ENCODE data around the gene PRKCA. TPM values are rescaled to one million over a fixed set of nuclear protein-coding genes. Genes with fewer than 3 reads are reported as not detected.

PRKCA gene
- polyA plus RNA-seq, 2 of the 4 experiments (the other 2 are of a cell fraction) = 28.8 to 65.0 TPM

DNA sequence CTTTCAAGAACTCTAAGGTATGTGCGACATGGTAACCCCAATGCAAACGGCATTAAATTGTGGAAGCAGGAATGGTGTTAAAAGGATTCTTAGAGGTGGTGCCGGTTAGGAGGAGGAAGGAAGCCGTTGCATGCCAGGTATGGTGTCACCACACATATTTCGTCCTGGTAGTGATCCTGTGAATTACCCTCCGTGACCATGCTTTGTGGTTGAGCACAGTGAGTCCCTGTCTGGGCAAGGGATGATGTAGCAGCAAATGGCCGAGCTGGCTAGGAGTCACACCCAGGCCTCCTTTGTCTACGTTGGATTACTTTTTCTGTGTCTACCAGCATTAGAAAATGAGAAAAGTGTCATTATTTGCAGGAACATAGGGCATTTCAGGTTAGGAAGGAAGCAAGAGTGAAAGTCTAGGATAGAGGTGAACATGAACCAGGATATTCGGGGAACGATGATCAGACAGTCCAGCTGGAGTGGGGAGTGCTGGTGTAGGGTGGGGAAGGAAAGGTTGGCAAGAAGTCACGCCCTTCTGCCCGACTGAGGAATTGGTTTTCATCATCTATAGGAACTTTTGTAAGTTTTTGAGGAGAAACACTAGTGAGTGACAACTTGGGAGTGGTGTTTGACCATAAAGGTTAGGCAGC lies 123.5 kb downstream of the PRKCA start:
- 0 out of 6 replicates have a peak overlapping the region, but pooled peaks of 1 of the 2 experiments have one; percentile 7 for H3K27ac ChIP-seq
- DNase-seq (ENCODE audit: low read depth in 1 of 2, low spot score in 1 of 2) (no peak), FAIRE-seq (no peak), ATAC-seq (no peak)
- CTCF ChIA-PET = no interaction called here
- no peak for TF ChIP-seq EHMT2 (IDR thresholded peaks at IDR 0.05; ENCODE audit: low read depth)
- TF ChIP-seq, protein P1, sequence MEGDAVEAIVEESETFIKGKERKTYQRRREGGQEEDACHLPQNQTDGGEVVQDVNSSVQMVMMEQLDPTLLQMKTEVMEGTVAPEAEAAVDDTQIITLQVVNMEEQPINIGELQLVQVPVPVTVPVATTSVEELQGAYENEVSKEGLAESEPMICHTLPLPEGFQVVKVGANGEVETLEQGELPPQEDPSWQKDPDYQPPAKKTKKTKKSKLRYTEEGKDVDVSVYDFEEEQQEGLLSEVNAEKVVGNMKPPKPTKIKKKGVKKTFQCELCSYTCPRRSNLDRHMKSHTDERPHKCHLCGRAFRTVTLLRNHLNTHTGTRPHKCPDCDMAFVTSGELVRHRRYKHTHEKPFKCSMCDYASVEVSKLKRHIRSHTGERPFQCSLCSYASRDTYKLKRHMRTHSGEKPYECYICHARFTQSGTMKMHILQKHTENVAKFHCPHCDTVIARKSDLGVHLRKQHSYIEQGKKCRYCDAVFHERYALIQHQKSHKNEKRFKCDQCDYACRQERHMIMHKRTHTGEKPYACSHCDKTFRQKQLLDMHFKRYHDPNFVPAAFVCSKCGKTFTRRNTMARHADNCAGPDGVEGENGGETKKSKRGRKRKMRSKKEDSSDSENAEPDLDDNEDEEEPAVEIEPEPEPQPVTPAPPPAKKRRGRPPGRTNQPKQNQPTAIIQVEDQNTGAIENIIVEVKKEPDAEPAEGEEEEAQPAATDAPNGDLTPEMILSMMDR (IDR thresholded peaks at IDR 0.05) = no peak
- TF ChIP-seq TP53 (CRISPR knock-in tag; IDR thresholded peaks at IDR 0.05) = no peak
- TF ChIP-seq REST (IDR thresholded peaks at IDR 0.05) = no peak
- no peak for TF ChIP-seq EHF (CRISPR knock-in tag; IDR thresholded peaks at IDR 0.05)
- no peak for TF ChIP-seq CHD2 (IDR thresholded peaks at IDR 0.05; ENCODE audit: low read length, partially characterized antibody)
- no peak for TF ChIP-seq ZC3H11A (IDR thresholded peaks at IDR 0.05)
- TF ChIP-seq KDM5A (IDR thresholded peaks at IDR 0.05) = no peak
- TF ChIP-seq CBX8 (IDR thresholded peaks at IDR 0.05) = no peak
- peaks cover 45% of the 10 kb centered on the region for H3K4me1 ChIP-seq
- H3K9me3 ChIP-seq = no peaks in the 10 kb centered on the region
- H3K4me3 ChIP-seq = no peak overlapping the region
- 92% methylated on average over 12 of the region's 12 CpGs for WGBS (ENCODE audit: missing lambda C conversion rate)
- H3K4me2 ChIP-seq = no peak overlapping the region
- POLR2A ChIA-PET = no interaction called here

DNA sequence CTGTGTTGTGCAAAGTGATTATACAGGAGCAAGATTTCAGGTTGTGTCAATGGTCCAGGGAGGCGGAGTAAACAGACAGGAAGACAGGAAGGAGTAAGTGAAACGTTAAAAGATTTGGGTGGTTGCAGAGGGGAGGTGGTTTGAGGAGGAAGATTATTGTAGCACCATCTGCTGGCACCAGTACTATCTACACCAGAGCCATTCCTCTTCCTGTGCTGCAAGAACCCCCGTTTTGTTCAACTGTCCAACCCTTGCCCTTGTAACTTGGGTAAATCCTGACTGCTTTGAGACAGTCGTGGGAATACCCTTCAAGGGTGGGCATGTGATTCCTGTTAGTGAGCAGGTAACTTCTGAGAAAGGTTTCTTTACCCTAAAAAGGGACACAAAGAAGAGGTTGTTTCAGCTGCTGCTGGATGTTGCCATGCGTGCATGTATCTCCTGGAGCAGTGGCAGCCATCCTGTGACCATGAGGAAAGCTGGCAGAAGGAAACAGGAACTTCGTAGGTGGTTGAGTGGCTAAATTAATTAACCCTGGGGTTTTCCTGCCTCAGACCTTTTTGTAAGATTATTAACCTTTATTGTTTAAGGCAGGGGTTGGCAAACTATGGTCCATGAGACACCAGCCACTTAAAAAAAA lies 124.1 kb downstream of the PRKCA start:
- ChIA-PET CTCF (no interaction called here), POLR2A (no interaction called here)
- peak; percentile 45 to 66; a peak in 3 of 6 replicates for ATAC-seq
- Histone ChIP-seq H3K4me1 (peaks cover 45% of the 10 kb centered on the region), H3K9me3 (no peaks in the 10 kb centered on the region), H3K4me2 (no peak overlapping the region), H3K27ac (0 out of 6 replicates have a peak overlapping the region, but pooled peaks of 1 of the 2 experiments have one; percentile 7), H3K4me3 (no peak overlapping the region)
- DNase-seq (ENCODE audit: low read depth in 1 of 2, low spot score in 1 of 2) = peak in 1 of 2 experiments; percentile 59
- WGBS (ENCODE audit: missing lambda C conversion rate) = 82% methylated on average over 6 of the region's 6 CpGs
- TF ChIP-seq, protein P1 (IDR thresholded peaks at IDR 0.05) = peak; percentile 39
- TF ChIP-seq EHMT2 (IDR thresholded peaks at IDR 0.05; ENCODE audit: low read depth) = no peak
- peak; percentile 40 to 52; a peak in 4 of 5 replicates for TF ChIP-seq RAD21 (conservative IDR thresholded peaks at IDR 0.05 in 1 of 2, IDR thresholded peaks at IDR 0.05 in 1 of 2)
- TF ChIP-seq SMC3 (IDR thresholded peaks at IDR 0.05) = peak; percentile 38; the same call in 2 of the 3 replicates
- FAIRE-seq = no peak

DNA sequence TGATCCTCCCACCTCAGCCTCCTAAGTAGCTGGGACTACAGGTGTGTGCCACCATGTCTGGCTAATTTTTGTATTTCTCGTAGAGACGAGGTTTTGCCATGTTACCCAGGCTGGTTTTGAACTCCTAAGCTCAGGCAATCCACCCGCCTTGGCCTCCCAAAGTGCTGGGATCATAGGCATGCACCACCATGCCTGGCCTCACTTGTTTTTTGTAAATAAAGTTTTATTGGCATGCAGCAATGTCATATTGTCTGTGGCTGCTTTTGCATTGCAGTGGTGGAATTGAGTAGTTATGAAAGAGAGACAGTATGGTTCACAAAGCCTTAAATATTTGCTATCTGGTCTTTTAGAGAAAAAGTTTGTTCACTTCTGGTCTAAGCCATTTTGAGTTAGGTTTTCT lies 124.7 kb downstream of the PRKCA start:
- Histone ChIP-seq H3K9me3 (no peaks in the 10 kb centered on the region), H3K4me1 (peaks cover 45% of the 10 kb centered on the region), H3K4me2 (no peak overlapping the region), H3K4me3 (no peak overlapping the region), H3K27ac (no peak overlapping the region)
- 86% methylated on average over 3 of the region's 3 CpGs for WGBS (ENCODE audit: missing lambda C conversion rate)
- ChIA-PET POLR2A (no interaction called here), CTCF (no interaction called here)
- DNase-seq (ENCODE audit: low read depth in 1 of 2, low spot score in 1 of 2) (no peak), FAIRE-seq (no peak), ATAC-seq (no peak)
- no peak for TF ChIP-seq HMGXB4 (CRISPR knock-in tag; IDR thresholded peaks at IDR 0.05; ENCODE audit: borderline replicate concordance)
- no peak for TF ChIP-seq ZC3H11A (IDR thresholded peaks at IDR 0.05)
- TF ChIP-seq REST (IDR thresholded peaks at IDR 0.05) = no peak
